ENCODE results near the gene RPS14. TPM values are rescaled to one million over a fixed set of nuclear protein-coding genes. Genes with fewer than 3 reads are reported as not detected.
A peak's percentile ranks its signal among the peaks of the same experiment; 100 is the strongest.
"Not testable (repeated sequence)": the region's sequence is repeated elsewhere in the genome, so short reads cannot be mapped to it uniquely, and the experiment has no call there.

RPS14 gene
- total RNA-seq, 4 donors from 2014 or later = 1,684 to 3,537 (median 3,314) TPM

DNA sequence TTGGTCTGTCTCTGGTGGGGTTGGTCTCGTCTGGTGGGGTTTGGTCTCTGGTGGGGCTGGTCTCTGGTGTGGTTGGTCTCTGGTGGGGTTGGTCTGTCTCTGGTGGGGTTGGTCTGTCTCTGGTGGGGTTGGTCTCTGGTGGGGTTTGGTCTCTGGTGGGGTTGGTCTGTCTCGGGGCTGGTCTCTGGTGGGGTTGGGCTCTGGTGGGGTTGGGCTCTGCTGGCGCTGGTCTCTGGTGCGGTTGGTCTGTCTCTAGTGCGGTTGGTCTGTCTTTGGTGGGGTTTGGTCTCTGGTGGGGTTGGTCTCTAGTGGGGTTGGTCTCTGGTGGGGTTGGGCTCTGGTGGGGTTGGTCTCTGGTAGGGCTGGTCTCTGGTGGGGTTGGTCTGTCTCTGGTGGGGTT, 20.6 kb downstream of the RPS14 start:
- H3K27ac ChIP-seq = no peak overlapping the region
- DNase-seq (ENCODE audit: low spot score in 2 of 2) = no peak
- no peaks in the 10 kb centered on the region for H3K36me3 ChIP-seq
- peaks cover 3% of the 10 kb centered on the region for H3K4me1 ChIP-seq
- H3K4me3 ChIP-seq = no peak overlapping the region
- 92% methylated on average over 5 of the region's 5 CpGs for WGBS
- H3K27me3 ChIP-seq = no peaks in the 10 kb centered on the region
- TF ChIP-seq, protein P1, sequence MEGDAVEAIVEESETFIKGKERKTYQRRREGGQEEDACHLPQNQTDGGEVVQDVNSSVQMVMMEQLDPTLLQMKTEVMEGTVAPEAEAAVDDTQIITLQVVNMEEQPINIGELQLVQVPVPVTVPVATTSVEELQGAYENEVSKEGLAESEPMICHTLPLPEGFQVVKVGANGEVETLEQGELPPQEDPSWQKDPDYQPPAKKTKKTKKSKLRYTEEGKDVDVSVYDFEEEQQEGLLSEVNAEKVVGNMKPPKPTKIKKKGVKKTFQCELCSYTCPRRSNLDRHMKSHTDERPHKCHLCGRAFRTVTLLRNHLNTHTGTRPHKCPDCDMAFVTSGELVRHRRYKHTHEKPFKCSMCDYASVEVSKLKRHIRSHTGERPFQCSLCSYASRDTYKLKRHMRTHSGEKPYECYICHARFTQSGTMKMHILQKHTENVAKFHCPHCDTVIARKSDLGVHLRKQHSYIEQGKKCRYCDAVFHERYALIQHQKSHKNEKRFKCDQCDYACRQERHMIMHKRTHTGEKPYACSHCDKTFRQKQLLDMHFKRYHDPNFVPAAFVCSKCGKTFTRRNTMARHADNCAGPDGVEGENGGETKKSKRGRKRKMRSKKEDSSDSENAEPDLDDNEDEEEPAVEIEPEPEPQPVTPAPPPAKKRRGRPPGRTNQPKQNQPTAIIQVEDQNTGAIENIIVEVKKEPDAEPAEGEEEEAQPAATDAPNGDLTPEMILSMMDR (IDR thresholded peaks at IDR 0.05) = no peak
- TF ChIP-seq EP300 (IDR thresholded peaks at IDR 0.05) (no peak), POLR2A (IDR thresholded peaks at IDR 0.05) (no peak), POLR2AphosphoS5 (IDR thresholded peaks at IDR 0.05) (no peak)
- no peaks in the 10 kb centered on the region for H3K9me3 ChIP-seq

DNA sequence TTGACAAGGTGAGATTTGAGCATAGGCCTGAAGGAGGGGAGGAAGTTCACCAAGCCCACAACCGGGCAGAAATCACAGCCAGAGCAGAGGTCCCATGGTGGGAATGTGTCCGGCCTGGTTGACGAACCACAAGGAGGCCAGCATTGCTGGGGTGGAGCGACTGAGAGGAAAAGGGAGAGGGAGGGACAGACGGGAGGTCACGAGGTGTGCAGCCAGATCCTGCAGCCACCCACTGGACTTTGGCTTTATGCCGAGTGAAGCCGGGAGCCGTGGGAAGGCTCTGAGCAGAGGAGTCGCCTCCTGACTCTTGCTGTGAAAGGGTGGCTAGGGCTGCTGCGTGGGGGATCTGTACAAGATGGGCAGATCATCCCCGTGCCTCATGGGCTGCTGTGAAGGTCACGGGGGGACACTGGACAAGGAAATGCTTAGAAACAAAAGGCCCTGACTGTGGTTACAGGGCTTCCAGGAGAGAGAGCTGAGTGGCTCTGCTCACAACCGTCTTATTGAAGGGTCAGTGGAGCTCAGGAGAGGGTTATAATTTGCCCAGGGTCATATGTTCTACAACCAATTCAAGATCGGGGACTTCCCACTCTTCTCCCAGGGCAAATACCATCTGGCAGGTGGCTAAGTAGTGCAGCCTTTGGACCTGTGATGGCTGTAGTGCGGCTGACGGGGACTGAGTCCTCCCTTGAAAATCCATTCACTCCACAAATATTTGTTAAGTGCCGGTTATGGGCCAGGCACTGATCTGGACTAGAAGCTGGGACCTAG, 21.2 kb downstream of the RPS14 start:
- no peaks in the 10 kb centered on the region for H3K36me3 ChIP-seq
- no peak overlapping the region for H3K4me3 ChIP-seq
- H3K9me3 ChIP-seq = no peaks in the 10 kb centered on the region
- no peak for TF ChIP-seq EP300 (IDR thresholded peaks at IDR 0.05)
- TF ChIP-seq, protein P1 (IDR thresholded peaks at IDR 0.05) = no peak
- TF ChIP-seq POLR2AphosphoS5 (IDR thresholded peaks at IDR 0.05) = no peak
- TF ChIP-seq POLR2A (IDR thresholded peaks at IDR 0.05) = no peak
- WGBS = 55% methylated on average over 18 of the region's 18 CpGs
- no peak overlapping the region for H3K27ac ChIP-seq
- peaks cover 3% of the 10 kb centered on the region for H3K4me1 ChIP-seq
- H3K27me3 ChIP-seq = no peaks in the 10 kb centered on the region
- peak in 1 of 2 donors; percentile 52 for DNase-seq (ENCODE audit: low spot score in 2 of 2)

DNA sequence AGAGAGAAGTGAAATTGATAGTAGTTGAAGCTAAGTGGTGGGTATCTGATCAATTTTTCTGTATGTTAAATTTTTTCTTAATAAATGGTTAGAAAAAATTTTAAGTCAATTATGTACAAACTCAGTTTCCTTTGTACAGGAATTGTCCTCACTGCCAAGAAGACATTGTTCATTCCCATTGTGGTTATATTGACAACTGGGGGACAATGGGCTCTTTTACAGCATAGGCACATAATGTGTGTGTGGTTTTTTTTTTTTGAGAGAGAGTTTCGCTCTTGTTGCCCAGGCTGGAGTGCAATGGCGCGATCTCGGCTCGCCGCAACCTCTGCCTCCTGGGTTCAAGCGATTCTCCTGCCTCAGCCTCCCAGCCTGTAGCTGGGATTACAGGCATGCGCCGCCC, 23.4 kb downstream of the RPS14 start:
- 95% methylated on average over 9 of the region's 9 CpGs for WGBS
- H3K36me3 ChIP-seq; H3K27ac ChIP-seq; H3K9me3 ChIP-seq; H3K27me3 ChIP-seq; H3K4me1 ChIP-seq; H3K4me3 ChIP-seq; DNase-seq (ENCODE audit: low spot score in 2 of 2): not testable (repeated sequence)

DNA sequence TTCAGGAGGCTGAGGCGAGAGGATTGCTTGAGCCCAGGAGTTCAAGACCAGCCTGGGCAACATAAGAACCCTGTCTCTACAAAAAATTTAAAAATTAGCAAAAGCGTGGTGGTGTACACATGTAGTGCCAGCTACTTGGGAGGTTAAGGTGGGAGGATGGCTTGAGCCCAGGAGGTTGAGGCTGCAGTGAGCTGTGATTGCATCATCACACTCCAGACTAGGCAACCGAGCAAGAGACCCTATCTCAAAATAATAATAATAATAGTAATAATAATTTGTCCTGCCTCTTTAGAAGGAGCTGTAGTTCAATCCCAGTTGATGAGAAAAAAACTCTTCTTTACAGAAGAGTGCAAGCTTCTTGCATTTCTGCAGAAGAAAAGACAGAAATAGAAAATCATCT, 26.8 kb downstream of the RPS14 start:
- Histone ChIP-seq H3K9me3 (no peaks in the 10 kb centered on the region), H3K4me1 (no peaks in the 10 kb centered on the region), H3K27me3 (no peaks in the 10 kb centered on the region), H3K36me3 (no peaks in the 10 kb centered on the region), H3K4me3 (no peak overlapping the region), H3K27ac (no peak overlapping the region)
- WGBS = 66% methylated on average over 3 of the region's 3 CpGs
- TF ChIP-seq EP300 (IDR thresholded peaks at IDR 0.05) = no peak
- TF ChIP-seq POLR2AphosphoS5 (IDR thresholded peaks at IDR 0.05) = no peak
- TF ChIP-seq, protein P1 (IDR thresholded peaks at IDR 0.05) = no peak
- TF ChIP-seq POLR2A (IDR thresholded peaks at IDR 0.05) = no peak
- no peak for DNase-seq (ENCODE audit: low spot score in 2 of 2)

DNA sequence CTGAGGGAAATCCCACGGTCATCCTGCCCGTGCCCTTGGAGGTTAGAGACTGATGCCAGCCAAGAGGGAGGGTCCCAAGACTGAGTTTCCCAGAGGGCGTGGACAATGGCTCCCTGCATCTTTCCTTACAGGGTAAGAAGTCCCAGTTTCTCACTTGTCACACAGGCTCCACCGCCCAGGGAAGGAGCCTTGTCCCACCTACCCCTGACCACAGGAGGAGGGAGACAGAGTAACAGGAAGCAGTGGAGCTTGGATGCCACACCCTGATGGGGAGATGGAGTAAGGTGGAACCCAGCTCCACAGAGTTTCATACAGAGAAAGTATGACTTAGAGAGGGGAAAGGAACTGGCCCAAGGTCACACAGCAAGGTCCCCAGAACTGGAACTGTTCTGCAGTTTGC, 27.5 kb downstream of the RPS14 start:
- peak in 1 of 2 donors; percentile 46 for DNase-seq (ENCODE audit: low spot score in 2 of 2)
- Histone ChIP-seq H3K9me3 (no peaks in the 10 kb centered on the region), H3K36me3 (no peaks in the 10 kb centered on the region), H3K4me1 (no peaks in the 10 kb centered on the region), H3K27ac (no peak overlapping the region), H3K27me3 (no peaks in the 10 kb centered on the region), H3K4me3 (no peak overlapping the region)
- WGBS = 70% methylated on average over 3 of the region's 4 CpGs
- no peak for TF ChIP-seq POLR2A (IDR thresholded peaks at IDR 0.05)
- no peak for TF ChIP-seq POLR2AphosphoS5 (IDR thresholded peaks at IDR 0.05)
- TF ChIP-seq, protein P1 (IDR thresholded peaks at IDR 0.05) = no peak
- TF ChIP-seq EP300 (IDR thresholded peaks at IDR 0.05) = no peak
